RKO (cell line): ENCODE data around the gene ARHGAP9.
"Not testable (repeated sequence)": the region's sequence is repeated elsewhere in the genome, so short reads cannot be mapped to it uniquely, and the experiment has no call there.

Source experiments
- DNase-seq: peaks from one replicate; pipeline ENCODE4 v3.0.0-alpha.2; 2016; ENCODE audit warnings: low spot score

Gene ARHGAP9

GRCh38 chr12:57517187-57517586 lies 37.5 kb upstream of the ARHGAP9 start:
- DNase-seq, result peak; percentile 73

GRCh38 chr12:57516617-57517153 lies 37.0 kb upstream of the ARHGAP9 start:
- no peak for DNase-seq

- DNase-seq, result no peak
Measured at GRCh38 chr12:57515934-57516541, 36.4 kb upstream of the ARHGAP9 start.

GRCh38 chr12:57515408-57515933 lies 35.8 kb upstream of the ARHGAP9 start:
- no peak for DNase-seq

- DNase-seq, result no peak
Measured at GRCh38 chr12:57514720-57515407, 35.2 kb upstream of the ARHGAP9 start.

GRCh38 chr12:57514246-57514645 lies 34.6 kb upstream of the ARHGAP9 start:
- DNase-seq, result not testable (repeated sequence)

GRCh38 chr12:57513677-57514076 lies 34.0 kb upstream of the ARHGAP9 start:
- DNase-seq, result not testable (repeated sequence)

- DNase-seq, result no peak
Measured at GRCh38 chr12:57513266-57513665, 33.6 kb upstream of the ARHGAP9 start.

GRCh38 chr12:57512665-57513064 lies 33.0 kb upstream of the ARHGAP9 start:
- no peak for DNase-seq

- DNase-seq, result no peak
Measured at GRCh38 chr12:57511588-57512325, 32.1 kb upstream of the ARHGAP9 start.

GRCh38 chr12:57511161-57511560 lies 31.5 kb upstream of the ARHGAP9 start:
- DNase-seq, result no peak

GRCh38 chr12:57507796-57508195 lies 28.1 kb upstream of the ARHGAP9 start:
- not testable (repeated sequence) for DNase-seq

GRCh38 chr12:57506541-57506940 lies 26.9 kb upstream of the ARHGAP9 start:
- not testable (repeated sequence) for DNase-seq

- DNase-seq, result not testable (repeated sequence)
Measured at GRCh38 chr12:57502311-57502969, 22.8 kb upstream of the ARHGAP9 start.

GRCh38 chr12:57500213-57500612 lies 20.5 kb upstream of the ARHGAP9 start:
- no peak for DNase-seq

- DNase-seq, result no peak
Measured at GRCh38 chr12:57498571-57498970, 18.9 kb upstream of the ARHGAP9 start.

- DNase-seq, result no peak
Measured at GRCh38 chr12:57498132-57498502, 18.5 kb upstream of the ARHGAP9 start.

- DNase-seq, result no peak
Measured at GRCh38 chr12:57497223-57498131, 17.8 kb upstream of the ARHGAP9 start.

- DNase-seq, result no peak
Measured at GRCh38 chr12:57496822-57497221, 17.2 kb upstream of the ARHGAP9 start.

GRCh38 chr12:57495051-57495701 lies 15.5 kb upstream of the ARHGAP9 start:
- DNase-seq, result not testable (repeated sequence)
